Liver (tissue), 9 donors: Measurements from ENCODE around the gene ITGA4. TPM values are rescaled to one million over a fixed set of nuclear protein-coding genes. Genes with fewer than 3 reads are reported as not detected.

ENCODE experiments used
- DNase-seq: peaks from one replicate; pipeline ENCODE4 v3.0.0-alpha.2; 2017; ENCODE audit warnings: low spot score
- H3K27ac ChIP-seq, 2 donors: one replicate each; pipeline ENCODE4 v1.7.0; 2013; ENCODE audit warnings: inconsistent platforms in 2 of 2, low read length in 2 of 2, control low read depth in 1 of 2, low read depth in 1 of 2, mild to moderate bottlenecking in 1 of 2
- H3K27me3 ChIP-seq, 4 donors: one replicate each; pipeline versions ENCODE4 v1.6.1 to v1.7.0; 2013; ENCODE audit warnings: low read length in 3 of 4, inconsistent platforms in 1 of 4, mild to moderate bottlenecking in 1 of 4, moderate library complexity in 1 of 4; ENCODE audit not compliant: control insufficient read depth in 4 of 4, insufficient read depth in 4 of 4
- H3K36me3 ChIP-seq, 4 donors: one replicate each; pipeline versions ENCODE4 v1.6.1 to v1.7.0; 2013; ENCODE audit warnings: low read length in 3 of 4, mild to moderate bottlenecking in 3 of 4, low read depth in 1 of 4, moderate library complexity in 1 of 4; ENCODE audit not compliant: control insufficient read depth in 4 of 4, insufficient read depth in 3 of 4
- H3K4me1 ChIP-seq, 4 donors: one replicate each; pipeline versions ENCODE4 v1.6.1 to v1.7.0; 2013; ENCODE audit warnings: low read length in 3 of 4, mild to moderate bottlenecking in 3 of 4, moderate library complexity in 1 of 4; ENCODE audit not compliant: control insufficient read depth in 4 of 4, insufficient read depth in 4 of 4
- H3K4me3 ChIP-seq, 3 donors: one replicate each; pipeline versions ENCODE4 v1.6.1 to v1.7.0; 2013; ENCODE audit warnings: low read length in 3 of 3, control low read depth in 1 of 3, low read depth in 1 of 3, mild to moderate bottlenecking in 1 of 3
- H3K9ac ChIP-seq, 2 donors: one replicate each; pipeline ENCODE4 v1.7.0; 2013; ENCODE audit warnings: low read length in 2 of 2, mild to moderate bottlenecking in 2 of 2, moderate library complexity in 2 of 2, control low read depth in 1 of 2, low read depth in 1 of 2
- H3K9me3 ChIP-seq, 4 donors: one replicate each; pipeline versions ENCODE4 v1.6.1 to v1.7.0; 2013; ENCODE audit warnings: low read length in 3 of 4; ENCODE audit not compliant: control insufficient read depth in 4 of 4
- EGR1 ChIP-seq, 2 donors: IDR thresholded peaks; 2 replicates each; pipeline ENCODE4 v1.6.1; 2016 to 2018; ENCODE audit warnings: antibody characterized with exemption in 2 of 2, low read depth in 2 of 2
- FOXA1 ChIP-seq: IDR thresholded peaks from 2 replicates; pipeline ENCODE4 v1.6.1; 2016; ENCODE audit warnings: antibody characterized with exemption
- FOXA2 ChIP-seq: IDR thresholded peaks from 2 replicates; pipeline ENCODE4 v1.6.1; 2016; ENCODE audit warnings: antibody characterized with exemption
- HNF4A ChIP-seq, 2 donors: conservative IDR thresholded peaks; 2 replicates each; pipeline ENCODE4 v1.6.1; 2016; ENCODE audit warnings: antibody characterized with exemption in 2 of 2, mild to moderate bottlenecking in 2 of 2
- JUND ChIP-seq, 2 donors: IDR thresholded peaks; 2 replicates each; pipeline ENCODE4 v1.6.1; 2016; ENCODE audit warnings: antibody characterized with exemption in 2 of 2
- RAD21 ChIP-seq, 2 donors: IDR thresholded peaks; 2 replicates each; pipeline ENCODE4 v1.6.1; 2016; ENCODE audit warnings: antibody characterized with exemption in 2 of 2, mild to moderate bottlenecking in 2 of 2
- REST ChIP-seq: IDR thresholded peaks from 2 replicates; pipeline ENCODE4 v1.6.1; 2016; ENCODE audit warnings: antibody characterized with exemption, mild to moderate bottlenecking
- RXRA ChIP-seq, 2 donors: IDR thresholded peaks; 2 replicates each; pipeline ENCODE4 v1.6.1; 2017 to 2018; ENCODE audit warnings: antibody characterized with exemption in 2 of 2, mild to moderate bottlenecking in 1 of 2
- SP1 ChIP-seq: IDR thresholded peaks from 2 replicates; pipeline ENCODE4 v1.6.1; 2018; ENCODE audit warnings: antibody characterized with exemption, mild to moderate bottlenecking
- TAF1 ChIP-seq: conservative IDR thresholded peaks from 2 replicates; pipeline ENCODE4 v1.6.1; 2016; ENCODE audit warnings: antibody characterized with exemption, mild to moderate bottlenecking
- YY1 ChIP-seq: IDR thresholded peaks from 2 replicates; pipeline ENCODE4 v1.6.1; 2016; ENCODE audit warnings: antibody characterized with exemption, mild to moderate bottlenecking
- WGBS: extraction: QIAGEN DNeasy Blood & Tissue Kit; methylation state at CpG from one replicate; pipeline ENCODE4 v1.1.7; 2013; 5-methylcytosine and 5-hydroxymethylcytosine counted together
- polyA plus RNA-seq, 2 donors: library from polyadenylated mRNA; stranded (reverse) in 1 of 2; unstranded in 1 of 2; fragments of 200-250 nt in 1 of 2; fragments of >200 nt in 1 of 2; fragmentation: Nextera tagmentation in 1 of 2; extraction: Ambion mirVana in 1 of 2; gene quantifications; one replicate each; pipeline versions ENCODE4 v1.2.1 to v1.2.3, GENCODE V29; 2013 to 2015
- total RNA-seq, 2 donors: library from RNA; depleted of rRNA; stranded (reverse); fragments of >200 nt; gene quantifications; one replicate each; pipeline ENCODE4 v1.2.3, GENCODE V29; 2014
- TF ChIP-seq, protein P1 (sequence below): IDR thresholded peaks from 2 replicates; pipeline ENCODE4 v1.6.1; 2016; ENCODE audit warnings: antibody characterized with exemption
- TF ChIP-seq, protein P2 (sequence below): fragments of 150-350 bp; IDR thresholded peaks from 2 replicates; pipeline ENCODE4 v1.5.1; 2017; ENCODE audit warnings: improper control_type of control experiment, low read depth, low read length; ENCODE audit not compliant: missing input control
- TF ChIP-seq, protein P3 (sequence below): IDR thresholded peaks from 2 replicates; pipeline ENCODE4 v1.6.1; 2016; ENCODE audit warnings: antibody characterized with exemption
- TF ChIP-seq, protein P4 (sequence below): IDR thresholded peaks from 2 replicates; pipeline ENCODE4 v1.6.1; 2016; ENCODE audit warnings: antibody characterized with exemption
- donor health status: healthy.
- donor health status: healthy.
- donor health status: healthy.
- donor health status: healthy.
- donor health status: healthy.

The ITGA4 gene
- total and polyA plus RNA-seq, 4 donors: 1.6 to 142 (median 4.1) TPM

GRCh38 chr2:181419129-181419855, 37.9 kb upstream of the ITGA4 start (continued):
- TF ChIP-seq, protein P1, sequence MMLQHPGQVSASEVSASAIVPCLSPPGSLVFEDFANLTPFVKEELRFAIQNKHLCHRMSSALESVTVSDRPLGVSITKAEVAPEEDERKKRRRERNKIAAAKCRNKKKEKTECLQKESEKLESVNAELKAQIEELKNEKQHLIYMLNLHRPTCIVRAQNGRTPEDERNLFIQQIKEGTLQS: no peak
- no peak for TF ChIP-seq JUND (IDR thresholded peaks at IDR 0.05)
- no peak for TF ChIP-seq FOXA1
- TF ChIP-seq HNF4A (conservative IDR thresholded peaks at IDR 0.05): no peak

- no peak for DNase-seq
- no peak overlapping the region for H3K4me3 ChIP-seq
- peaks cover 0 to under 1% (median 0%) of the 10 kb centered on the region in 4 donors for H3K9me3 ChIP-seq
- H3K27me3 ChIP-seq: no peaks in the 10 kb centered on the region
- no peaks in the 10 kb centered on the region for H3K4me1 ChIP-seq
- TF ChIP-seq EGR1 (IDR thresholded peaks at IDR 0.05; ENCODE audit: low read depth in 2 of 2) (no peak), HNF4A (conservative IDR thresholded peaks at IDR 0.05) (no peak), SP1 (no peak), TAF1 (no peak), RAD21 (IDR thresholded peaks at IDR 0.05) (no peak), RXRA (IDR thresholded peaks at IDR 0.05) (no peak), REST (no peak), YY1 (no peak), FOXA2 (no peak)
- TF ChIP-seq, protein P1: no peak
- TF ChIP-seq, protein P2, sequence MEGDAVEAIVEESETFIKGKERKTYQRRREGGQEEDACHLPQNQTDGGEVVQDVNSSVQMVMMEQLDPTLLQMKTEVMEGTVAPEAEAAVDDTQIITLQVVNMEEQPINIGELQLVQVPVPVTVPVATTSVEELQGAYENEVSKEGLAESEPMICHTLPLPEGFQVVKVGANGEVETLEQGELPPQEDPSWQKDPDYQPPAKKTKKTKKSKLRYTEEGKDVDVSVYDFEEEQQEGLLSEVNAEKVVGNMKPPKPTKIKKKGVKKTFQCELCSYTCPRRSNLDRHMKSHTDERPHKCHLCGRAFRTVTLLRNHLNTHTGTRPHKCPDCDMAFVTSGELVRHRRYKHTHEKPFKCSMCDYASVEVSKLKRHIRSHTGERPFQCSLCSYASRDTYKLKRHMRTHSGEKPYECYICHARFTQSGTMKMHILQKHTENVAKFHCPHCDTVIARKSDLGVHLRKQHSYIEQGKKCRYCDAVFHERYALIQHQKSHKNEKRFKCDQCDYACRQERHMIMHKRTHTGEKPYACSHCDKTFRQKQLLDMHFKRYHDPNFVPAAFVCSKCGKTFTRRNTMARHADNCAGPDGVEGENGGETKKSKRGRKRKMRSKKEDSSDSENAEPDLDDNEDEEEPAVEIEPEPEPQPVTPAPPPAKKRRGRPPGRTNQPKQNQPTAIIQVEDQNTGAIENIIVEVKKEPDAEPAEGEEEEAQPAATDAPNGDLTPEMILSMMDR: no peak
- TF ChIP-seq, protein P3, sequence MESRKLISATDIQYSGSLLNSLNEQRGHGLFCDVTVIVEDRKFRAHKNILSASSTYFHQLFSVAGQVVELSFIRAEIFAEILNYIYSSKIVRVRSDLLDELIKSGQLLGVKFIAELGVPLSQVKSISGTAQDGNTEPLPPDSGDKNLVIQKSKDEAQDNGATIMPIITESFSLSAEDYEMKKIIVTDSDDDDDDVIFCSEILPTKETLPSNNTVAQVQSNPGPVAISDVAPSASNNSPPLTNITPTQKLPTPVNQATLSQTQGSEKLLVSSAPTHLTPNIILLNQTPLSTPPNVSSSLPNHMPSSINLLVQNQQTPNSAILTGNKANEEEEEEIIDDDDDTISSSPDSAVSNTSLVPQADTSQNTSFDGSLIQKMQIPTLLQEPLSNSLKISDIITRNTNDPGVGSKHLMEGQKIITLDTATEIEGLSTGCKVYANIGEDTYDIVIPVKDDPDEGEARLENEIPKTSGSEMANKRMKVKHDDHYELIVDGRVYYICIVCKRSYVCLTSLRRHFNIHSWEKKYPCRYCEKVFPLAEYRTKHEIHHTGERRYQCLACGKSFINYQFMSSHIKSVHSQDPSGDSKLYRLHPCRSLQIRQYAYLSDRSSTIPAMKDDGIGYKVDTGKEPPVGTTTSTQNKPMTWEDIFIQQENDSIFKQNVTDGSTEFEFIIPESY: no peak
- TF ChIP-seq, protein P4, sequence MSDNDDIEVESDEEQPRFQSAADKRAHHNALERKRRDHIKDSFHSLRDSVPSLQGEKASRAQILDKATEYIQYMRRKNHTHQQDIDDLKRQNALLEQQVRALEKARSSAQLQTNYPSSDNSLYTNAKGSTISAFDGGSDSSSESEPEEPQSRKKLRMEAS: no peak
- H3K27ac ChIP-seq: no peak overlapping the region
- no peak overlapping the region for H3K9ac ChIP-seq
- 66% methylated on average over 6 of the region's 6 CpGs for WGBS
- no peaks in the 10 kb centered on the region for H3K36me3 ChIP-seq
These were observed 36.7 kb upstream of the ITGA4 start for GRCh38 chr2:181420259-181421130.
